DMS53 (cell line): ENCODE measurements around the gene ADAM11.
A peak's percentile ranks its signal among the peaks of the same experiment; 100 is the strongest.

Source experiments
- DNase-seq: peaks from one replicate; lab custom pipeline; 2025; lab: John Stamatoyannopoulos, UW

Gene ADAM11

GRCh38 chr17:44775838-44776621, 17.2 kb downstream of the ADAM11 start:
- peak; percentile 92 for DNase-seq

- DNase-seq = no peak
These were observed 18.0 kb downstream of the ADAM11 start for GRCh38 chr17:44776628-44777393.

GRCh38 chr17:44777394-44778348, 18.9 kb downstream of the ADAM11 start:
- peak; percentile 33 for DNase-seq

- DNase-seq = no peak
These were observed 19.9 kb downstream of the ADAM11 start for GRCh38 chr17:44778656-44779210.

- peak; percentile 91 for DNase-seq
These were observed 20.6 kb downstream of the ADAM11 start for GRCh38 chr17:44779211-44780025.

- DNase-seq = no peak
These were observed 21.4 kb downstream of the ADAM11 start for GRCh38 chr17:44780161-44780560.

- DNase-seq = no peak
These were observed 22.2 kb downstream of the ADAM11 start for GRCh38 chr17:44780845-44781480.

- no peak for DNase-seq
These were observed 22.9 kb downstream of the ADAM11 start for GRCh38 chr17:44781551-44782325.

- DNase-seq = no peak
These were observed 23.6 kb downstream of the ADAM11 start for GRCh38 chr17:44782326-44782850.

GRCh38 chr17:44785921-44786320, 27.1 kb downstream of the ADAM11 start:
- no peak for DNase-seq

GRCh38 chr17:44786551-44787081, 27.8 kb downstream of the ADAM11 start:
- no peak for DNase-seq

- DNase-seq = no peak
These were observed 28.6 kb downstream of the ADAM11 start for GRCh38 chr17:44787271-44787940.

GRCh38 chr17:44788139-44788538, 29.4 kb downstream of the ADAM11 start:
- DNase-seq = no peak

- DNase-seq = no peak
These were observed 33.5 kb downstream of the ADAM11 start for GRCh38 chr17:44792276-44792675.

GRCh38 chr17:44793885-44794842, 35.4 kb downstream of the ADAM11 start:
- DNase-seq = no peak

GRCh38 chr17:44794851-44795413, 36.1 kb downstream of the ADAM11 start:
- peak; percentile 31 for DNase-seq

GRCh38 chr17:44795421-44795820, 36.6 kb downstream of the ADAM11 start:
- DNase-seq = no peak
